Activated CD4-positive, alpha-beta T cell treated with anti-CD3 and anti-CD28 coated beads, Interleukin-2, amount 10 ng/mL, durations not matched to agents 7 days and 5 days (primary cell): Measurements from ENCODE around the gene CST2. TPM values are rescaled to one million over a fixed set of nuclear protein-coding genes. Genes with fewer than 3 reads are reported as not detected.
"Not testable (repeated sequence)": the region's sequence is repeated elsewhere in the genome, so short reads cannot be mapped to it uniquely, and the experiment has no call there.

Experiments used
- CTCF ChIA-PET: fragments of 350-600 bp; sonication (Branson Sonifier 250); formaldehyde crosslinking; loops from one replicate; lab custom pipeline; 2021; ENCODE audit warnings: antibody characterized with exemption; lab: Charles Lee
- POLR2A ChIA-PET: fragments of 350-600 bp; sonication (Branson Sonifier 250); formaldehyde crosslinking; loops from one replicate; lab custom pipeline; 2021; ENCODE audit warnings: antibody characterized with exemption; lab: Charles Lee
- DNase-seq: peaks from one replicate; pipeline ENCODE4 v3.0.0-alpha.2; 2020
- H3K27ac Mint-ChIP-seq: one replicate; pipeline ENCODE4 v1.8.0; 2021; ENCODE audit warnings: mild to moderate bottlenecking, moderate library complexity, mixed read lengths
- H3K27me3 Mint-ChIP-seq: one replicate; pipeline ENCODE4 v1.8.0; 2021; ENCODE audit warnings: mixed read lengths
- H3K36me3 Mint-ChIP-seq: one replicate; pipeline ENCODE4 v1.8.0; 2021; ENCODE audit warnings: low read depth, mixed read lengths
- H3K4me1 Mint-ChIP-seq: one replicate; pipeline ENCODE4 v1.8.0; 2021; ENCODE audit warnings: mixed read lengths
- H3K4me3 Mint-ChIP-seq: one replicate; pipeline ENCODE4 v1.8.0; 2021; ENCODE audit warnings: mild to moderate bottlenecking, moderate library complexity, mixed read lengths
- H3K9me3 Mint-ChIP-seq: one replicate; pipeline ENCODE4 v1.8.0; 2021; ENCODE audit warnings: mixed read lengths
- total RNA-seq, 2 experiments: library from RNA; stranded (reverse); gene quantifications; one replicate each; pipeline ENCODE4 v1.2.3, GENCODE V29; 2021

Gene CST2
- total RNA-seq, 2 experiments from 2014 or later, result not detected

DNA sequence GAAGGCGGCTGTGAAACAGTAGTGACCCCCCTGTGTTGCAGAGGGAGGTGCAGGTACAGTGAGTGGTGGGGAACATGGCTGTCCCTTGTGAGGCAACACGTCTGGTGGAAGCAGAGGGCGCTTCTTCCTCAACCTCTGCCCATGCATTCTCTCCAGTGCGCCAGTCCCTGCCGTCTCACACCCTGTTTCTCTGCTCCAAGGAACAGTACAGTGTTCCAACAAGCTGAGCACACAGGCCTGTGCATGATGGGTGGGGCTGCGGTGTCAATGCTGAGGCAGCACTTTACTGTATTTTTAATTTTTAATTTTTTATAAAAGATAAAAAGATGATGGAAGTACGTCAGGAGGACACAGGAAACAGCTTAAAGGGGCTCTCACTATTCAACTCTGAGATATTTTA is 32.5 kb downstream of the CST2 start:
- no peaks in the 10 kb centered on the region for H3K9me3 Mint-ChIP-seq
- H3K4me3 Mint-ChIP-seq, result no peak overlapping the region
- POLR2A ChIA-PET, result no interaction called here

DNA sequence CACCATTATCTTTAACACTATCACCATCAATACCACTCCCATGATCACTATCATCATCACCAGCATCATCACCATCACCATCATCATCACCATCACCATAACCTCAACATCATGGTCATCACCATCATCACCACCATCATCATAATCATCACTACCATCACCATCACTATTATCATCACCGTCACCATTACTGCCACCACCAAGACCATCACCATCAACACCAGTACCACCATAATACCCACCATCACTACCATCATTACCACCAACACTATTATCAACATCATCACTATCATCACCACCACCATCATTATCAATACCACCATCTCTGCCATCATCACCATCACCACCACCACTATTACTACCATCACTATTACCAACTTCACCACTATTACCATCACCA is 43.1 kb downstream of the CST2 start:
- CTCF ChIA-PET, result no interaction called here
- Mint-ChIP-seq H3K4me1 (no peaks in the 10 kb centered on the region), H3K9me3 (no peaks in the 10 kb centered on the region), H3K4me3 (no peak overlapping the region), H3K36me3 (no peaks in the 10 kb centered on the region), H3K27me3 (peaks cover 3% of the 10 kb centered on the region), H3K27ac (no peak overlapping the region)
- POLR2A ChIA-PET, result no interaction called here
- no peak for DNase-seq

More for the DNA sequence above, 32.5 kb downstream of the CST2 start:
- no peak for DNase-seq
- CTCF ChIA-PET, result no interaction called here
- peaks cover 16% of the 10 kb centered on the region for H3K27me3 Mint-ChIP-seq
- no peak overlapping the region for H3K27ac Mint-ChIP-seq
- H3K36me3 Mint-ChIP-seq, result no peaks in the 10 kb centered on the region
- no peaks in the 10 kb centered on the region for H3K4me1 Mint-ChIP-seq

DNA sequence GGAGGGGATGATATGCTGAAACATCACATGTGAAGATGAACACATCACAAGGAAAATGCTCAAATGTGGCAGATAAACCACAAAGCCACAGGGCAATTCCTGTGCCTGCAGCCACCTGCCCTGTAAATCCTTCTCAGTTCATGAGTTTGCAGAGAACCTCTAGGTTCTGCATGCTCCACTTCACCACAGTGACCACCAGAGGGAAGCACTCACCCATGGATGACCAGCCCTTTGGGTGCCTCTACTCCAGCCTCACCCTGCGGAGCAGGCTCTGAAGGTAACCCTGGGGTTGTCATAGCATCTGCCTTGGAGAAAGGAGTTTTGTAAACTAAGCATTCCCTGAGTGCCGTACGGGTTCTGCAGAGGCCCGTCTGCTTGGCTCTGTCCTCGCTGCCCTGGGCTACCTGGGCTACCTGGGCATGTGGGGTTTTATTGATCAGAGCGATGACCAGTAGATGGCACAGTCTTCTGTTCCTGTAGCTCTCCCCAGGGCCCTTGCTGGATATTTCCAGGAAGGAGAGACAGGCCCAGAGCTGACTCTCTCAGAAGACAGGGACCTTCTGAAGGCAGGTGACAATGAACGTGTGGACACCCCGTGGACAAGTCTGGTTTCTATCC is 44.1 kb downstream of the CST2 start:
- peaks cover 3% of the 10 kb centered on the region for H3K27me3 Mint-ChIP-seq
- ChIA-PET CTCF (no interaction called here), POLR2A (no interaction called here)
- no peaks in the 10 kb centered on the region for H3K36me3 Mint-ChIP-seq
- no peak overlapping the region for H3K4me3 Mint-ChIP-seq
- H3K27ac Mint-ChIP-seq, result no peak overlapping the region
- DNase-seq, result no peak
- no peaks in the 10 kb centered on the region for H3K9me3 Mint-ChIP-seq
- no peaks in the 10 kb centered on the region for H3K4me1 Mint-ChIP-seq

DNA sequence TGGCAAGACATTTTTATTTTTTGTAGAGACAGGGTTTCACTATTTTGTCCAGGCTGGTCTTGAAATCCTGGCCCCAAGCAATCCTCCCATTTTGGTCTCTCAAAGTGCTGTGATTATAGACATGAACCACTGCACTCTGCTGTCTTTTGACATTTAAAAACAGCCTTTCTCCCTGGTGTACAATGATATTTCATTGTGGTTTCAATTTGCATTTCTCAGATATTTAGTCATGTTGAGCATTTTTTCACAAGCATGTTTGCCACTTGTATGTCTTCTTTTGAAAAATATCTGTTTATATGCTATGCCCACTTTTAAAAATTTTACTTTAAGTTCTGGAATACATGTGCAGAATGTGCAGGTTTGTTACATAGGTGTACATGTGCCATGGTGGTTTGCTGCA is 47.9 kb downstream of the CST2 start:
- H3K27me3 Mint-ChIP-seq, H3K9me3 Mint-ChIP-seq, CTCF ChIA-PET, POLR2A ChIA-PET, H3K4me1 Mint-ChIP-seq, DNase-seq, H3K36me3 Mint-ChIP-seq, H3K4me3 Mint-ChIP-seq, H3K27ac Mint-ChIP-seq: not testable (repeated sequence)

DNA sequence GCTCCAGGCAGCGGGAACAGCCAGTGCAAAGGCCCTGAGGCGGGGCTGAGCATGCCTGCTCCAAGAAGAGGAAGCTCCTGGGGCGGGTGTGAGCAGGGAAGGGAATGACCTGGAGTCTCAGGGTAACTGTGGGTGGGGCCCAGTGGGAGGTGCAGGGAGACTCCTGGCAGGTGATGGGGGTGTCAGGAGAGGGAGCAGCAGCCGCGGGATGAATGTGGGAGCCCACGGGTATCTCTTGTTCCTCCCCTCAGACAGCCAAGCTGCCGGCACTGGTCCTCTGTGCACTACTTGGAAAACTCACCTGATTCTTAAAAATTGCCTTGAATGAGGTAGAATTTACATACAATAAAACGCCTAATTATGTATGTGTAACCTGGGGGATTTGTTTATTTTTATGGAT is 49.1 kb downstream of the CST2 start:
- H3K27ac Mint-ChIP-seq, H3K36me3 Mint-ChIP-seq, H3K4me1 Mint-ChIP-seq, POLR2A ChIA-PET, H3K27me3 Mint-ChIP-seq, H3K4me3 Mint-ChIP-seq, CTCF ChIA-PET, DNase-seq, H3K9me3 Mint-ChIP-seq: not testable (repeated sequence)

DNA sequence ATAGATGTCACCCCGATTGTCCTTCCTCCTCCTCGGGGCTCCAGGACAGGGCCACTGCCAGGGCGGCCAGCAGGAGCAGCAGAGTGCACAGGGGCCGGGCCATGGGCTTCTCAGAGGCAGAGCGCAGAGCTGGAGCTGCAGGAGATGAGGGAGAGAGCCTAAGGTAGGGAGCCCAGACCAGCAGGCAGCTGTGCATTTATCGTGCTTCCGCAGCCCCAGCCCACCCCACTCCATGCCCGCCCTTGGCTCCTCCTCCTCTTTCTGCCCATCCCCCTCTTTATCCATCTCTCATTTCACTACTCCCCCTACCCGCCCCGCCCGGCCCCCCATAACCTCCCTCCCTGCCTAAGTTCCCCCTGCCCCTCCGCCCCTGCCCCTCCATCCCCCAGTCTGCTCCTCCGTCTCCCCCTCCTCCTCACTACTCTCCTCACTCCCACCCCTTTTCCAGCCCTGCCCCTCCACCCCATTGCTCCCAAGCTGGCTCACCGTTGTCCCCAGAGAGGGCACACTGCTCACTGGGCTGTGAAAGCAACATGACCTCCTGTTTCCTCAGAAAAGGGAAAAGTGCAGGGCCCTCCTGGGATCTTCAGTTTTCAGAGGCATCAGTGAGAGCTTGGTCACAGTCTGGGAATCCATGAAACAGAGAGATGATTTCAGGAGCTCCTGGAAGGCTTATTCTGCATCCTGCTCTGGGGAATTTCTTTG is 50.3 kb downstream of the CST2 start:
- ChIA-PET CTCF (no interaction called here), POLR2A (no interaction called here)
- Mint-ChIP-seq H3K27ac (no peak overlapping the region), H3K4me3 (no peak overlapping the region), H3K27me3 (peaks cover 3% of the 10 kb centered on the region), H3K4me1 (no peaks in the 10 kb centered on the region), H3K36me3 (no peaks in the 10 kb centered on the region), H3K9me3 (no peaks in the 10 kb centered on the region)
- no peak for DNase-seq

DNA sequence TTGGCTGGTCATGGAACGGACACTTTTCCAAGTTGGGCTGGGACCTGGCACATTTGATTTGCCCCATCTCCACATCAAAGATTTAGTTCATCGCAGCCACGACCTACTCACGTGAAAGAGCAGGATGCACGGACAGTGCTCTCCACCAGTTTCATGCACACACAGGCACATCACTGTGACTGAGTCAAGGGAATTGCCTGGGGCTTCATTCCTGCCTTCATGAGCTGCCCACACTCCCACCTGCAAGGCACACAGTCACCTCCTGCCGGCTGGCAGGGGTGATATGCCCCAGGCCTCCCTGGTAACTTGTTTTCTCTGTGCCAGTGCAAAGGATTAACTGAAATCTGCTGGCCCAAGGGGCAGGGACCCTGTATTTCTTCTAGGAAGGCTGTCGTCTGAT is 52.4 kb downstream of the CST2 start:
- ChIA-PET CTCF (no interaction called here), POLR2A (no interaction called here)
- no peaks in the 10 kb centered on the region for H3K36me3 Mint-ChIP-seq
- no peaks in the 10 kb centered on the region for H3K9me3 Mint-ChIP-seq
- no peak overlapping the region for H3K4me3 Mint-ChIP-seq
- no peaks in the 10 kb centered on the region for H3K4me1 Mint-ChIP-seq
- no peaks in the 10 kb centered on the region for H3K27me3 Mint-ChIP-seq
- no peak overlapping the region for H3K27ac Mint-ChIP-seq
- no peak for DNase-seq

Other genes with a start within 250 kb of the CST2 start
- not detected for gene CST9, start 220.8 kb downstream of the CST2 start, total RNA-seq
- 1 to 10 TPM; 1.6 to 2.1 TPM for gene CST3, start 188.8 kb downstream of the CST2 start, total RNA-seq
- not detected for gene CST4, start 137.7 kb downstream of the CST2 start, total RNA-seq
- not detected for gene CST1, start 75.8 kb downstream of the CST2 start, total RNA-seq
- gene CST5, start 53.0 kb upstream of the CST2 start, total RNA-seq, result not detected
- gene GGTLC1, start 162.1 kb upstream of the CST2 start, total RNA-seq, result not detected